ENCODE data around the gene ACOX1. TPM values are rescaled to one million over a fixed set of nuclear protein-coding genes. Genes with fewer than 3 reads are reported as not detected.

ACOX1 gene
- 75.2 TPM for total RNA-seq
- long read RNA-seq, full-length matches to known transcripts = 75 of 93 reads
- long read RNA-seq, partial matches to known transcripts = 8 of 93 reads
- long read RNA-seq, other reads (novel, unspliced or antisense) = 10 of 93 reads

DNA sequence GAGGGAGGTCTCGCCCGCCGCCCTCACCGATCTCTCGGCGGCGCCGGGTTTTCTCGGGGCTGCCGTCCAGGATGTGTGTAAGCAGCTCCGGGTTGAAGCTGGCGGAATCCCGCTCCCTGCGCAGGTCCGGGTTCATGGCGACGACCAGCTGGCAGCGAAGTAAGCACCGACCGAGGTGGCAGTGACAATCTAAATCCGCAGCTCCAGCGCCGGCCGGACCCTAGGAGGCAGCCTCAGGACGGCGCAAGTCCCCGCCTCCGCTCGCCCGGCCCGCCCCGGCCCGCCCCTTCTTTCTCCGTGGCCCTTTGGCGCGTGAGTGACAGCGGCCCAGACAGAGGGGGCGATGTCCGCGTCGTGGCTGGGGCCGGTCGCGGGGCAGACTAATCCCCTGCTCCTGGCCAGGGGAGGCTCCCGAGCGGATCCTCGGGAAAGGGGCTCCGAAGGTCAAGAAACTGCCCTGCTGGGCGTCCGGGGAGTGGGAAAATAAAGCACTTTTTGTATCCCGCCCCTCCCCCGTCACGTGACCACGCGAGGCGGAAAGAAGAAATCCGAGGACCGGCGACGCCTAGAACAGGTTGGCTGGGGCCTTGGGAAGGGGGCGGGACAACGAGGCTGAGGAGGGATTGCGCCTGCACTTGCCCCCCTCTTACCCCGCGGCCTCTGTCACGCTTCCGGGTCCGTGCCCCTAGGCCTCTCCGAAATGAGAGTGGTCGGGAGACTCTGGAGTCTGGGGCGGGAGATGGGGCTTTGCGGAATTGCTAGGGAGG lies at the start of gene ACOX1, which contains the start of gene TEN1:
TSS of gene ACOX1 (minus strand) at position 229 of the 767 bp plus-strand sequence. CDS start at position 136, 93 bp downstream.
TSS of gene TEN1 (plus strand) at position 303 of the 767 bp plus-strand sequence. CDS start 6,953 bp downstream, outside the sequence.
- peak within 1 kb of the TSS; percentile 93 for H3K4me3 ChIP-seq
- H3K36me3 ChIP-seq = no peaks in the 10 kb centered on the region
- TF ChIP-seq, protein P1, sequence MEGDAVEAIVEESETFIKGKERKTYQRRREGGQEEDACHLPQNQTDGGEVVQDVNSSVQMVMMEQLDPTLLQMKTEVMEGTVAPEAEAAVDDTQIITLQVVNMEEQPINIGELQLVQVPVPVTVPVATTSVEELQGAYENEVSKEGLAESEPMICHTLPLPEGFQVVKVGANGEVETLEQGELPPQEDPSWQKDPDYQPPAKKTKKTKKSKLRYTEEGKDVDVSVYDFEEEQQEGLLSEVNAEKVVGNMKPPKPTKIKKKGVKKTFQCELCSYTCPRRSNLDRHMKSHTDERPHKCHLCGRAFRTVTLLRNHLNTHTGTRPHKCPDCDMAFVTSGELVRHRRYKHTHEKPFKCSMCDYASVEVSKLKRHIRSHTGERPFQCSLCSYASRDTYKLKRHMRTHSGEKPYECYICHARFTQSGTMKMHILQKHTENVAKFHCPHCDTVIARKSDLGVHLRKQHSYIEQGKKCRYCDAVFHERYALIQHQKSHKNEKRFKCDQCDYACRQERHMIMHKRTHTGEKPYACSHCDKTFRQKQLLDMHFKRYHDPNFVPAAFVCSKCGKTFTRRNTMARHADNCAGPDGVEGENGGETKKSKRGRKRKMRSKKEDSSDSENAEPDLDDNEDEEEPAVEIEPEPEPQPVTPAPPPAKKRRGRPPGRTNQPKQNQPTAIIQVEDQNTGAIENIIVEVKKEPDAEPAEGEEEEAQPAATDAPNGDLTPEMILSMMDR (IDR thresholded peaks at IDR 0.05) = peak; percentile 42
- peak; percentile 99 for DNase-seq
- intact Hi-C loops (cut with DNase I) = no loop called here
- no peaks in the 10 kb centered on the region for H3K9me3 ChIP-seq
- H3K4me1 ChIP-seq = peaks cover 71% of the 10 kb centered on the region
- peak; percentile 96 for ATAC-seq
- no peaks in the 10 kb centered on the region for H3K27me3 ChIP-seq
- H3K27ac ChIP-seq = peak within 1 kb of the TSS; percentile 100

DNA sequence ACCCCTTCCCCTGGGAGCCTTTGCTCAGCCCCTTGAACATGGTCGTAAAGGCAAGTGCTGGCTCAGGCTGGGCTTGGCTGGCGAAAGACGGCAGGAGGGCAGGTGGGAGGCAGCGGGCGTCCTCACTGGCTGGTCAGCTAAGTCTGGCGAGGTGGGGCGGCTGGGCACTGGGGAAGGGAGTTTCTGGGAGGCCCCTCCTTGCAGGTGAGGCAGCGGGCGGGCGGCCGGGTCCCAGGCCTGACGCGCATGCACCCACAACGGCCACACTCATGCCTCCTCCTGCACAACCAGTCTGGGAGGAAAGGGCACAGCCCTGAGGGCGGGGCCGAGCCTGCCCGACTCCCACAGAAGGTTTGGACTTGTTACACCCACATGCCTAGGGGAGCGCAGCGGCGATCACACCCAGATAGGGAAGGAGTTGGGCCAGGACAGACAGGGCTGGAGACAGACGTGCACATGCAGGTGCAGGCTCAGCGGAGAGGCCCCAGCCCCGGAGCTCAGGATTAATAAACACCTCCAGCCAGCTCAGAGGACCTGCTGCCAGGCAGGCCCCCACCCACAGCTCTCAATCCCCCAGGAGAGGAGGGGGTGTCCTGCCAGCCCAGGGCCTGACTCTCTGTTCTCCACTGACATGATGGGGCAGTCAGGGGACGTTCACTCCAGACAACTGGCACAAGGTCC lies 48.3 kb upstream of the ACOX1 start, which contains the start of gene EVPL:
TSS of gene EVPL (minus strand) at position 148 of the 681 bp plus-strand sequence. CDS start at position 40, 108 bp downstream.
- ATAC-seq (peak; percentile 92), DNase-seq (peak; percentile 95)
- Histone ChIP-seq H3K4me3 (peak within 1 kb of the TSS; percentile 48), H3K36me3 (peaks cover 10% of the 10 kb centered on the region), H3K27me3 (no peaks in the 10 kb centered on the region), H3K4me1 (peaks cover 14% of the 10 kb centered on the region), H3K9me3 (no peaks in the 10 kb centered on the region), H3K27ac (peak within 1 kb of the TSS; percentile 56)
- intact Hi-C loops (cut with DNase I) = no loop called here
- TF ChIP-seq, protein P1 (IDR thresholded peaks at IDR 0.05) = no peak

DNA sequence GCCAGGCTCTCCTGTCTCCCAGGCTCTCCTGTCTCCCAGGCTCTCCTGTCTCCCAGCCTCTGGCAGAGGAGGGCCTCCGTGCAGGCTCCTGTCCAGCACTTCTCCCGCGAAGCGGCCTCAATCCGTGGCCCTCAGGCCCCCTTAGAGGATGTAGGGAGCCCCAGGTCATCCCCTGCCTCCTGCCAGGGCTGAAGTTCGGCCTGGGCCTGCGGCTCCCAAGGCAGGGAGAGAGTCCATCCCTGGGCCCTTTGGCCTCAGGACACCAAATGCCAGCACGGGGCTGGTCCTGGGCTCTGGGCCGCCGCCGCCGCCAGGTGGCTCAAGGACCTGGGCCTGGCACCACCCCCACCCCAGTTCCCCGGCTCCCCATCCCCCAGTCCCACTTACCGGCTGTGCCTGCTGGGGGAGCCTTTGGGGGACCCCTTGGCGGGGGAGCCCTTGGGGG lies 47.8 kb upstream of the ACOX1 start:
- Histone ChIP-seq H3K4me3 (peak overlapping the region; percentile 48), H3K36me3 (peaks cover 10% of the 10 kb centered on the region), H3K27ac (peak overlapping the region; percentile 56), H3K27me3 (no peaks in the 10 kb centered on the region), H3K9me3 (no peaks in the 10 kb centered on the region), H3K4me1 (peaks cover 14% of the 10 kb centered on the region)
- peak; percentile 76 for ATAC-seq
- TF ChIP-seq, protein P1 (IDR thresholded peaks at IDR 0.05) = peak; percentile 14
- intact Hi-C loops (cut with DNase I) = no loop called here
- DNase-seq = peak; percentile 85

DNA sequence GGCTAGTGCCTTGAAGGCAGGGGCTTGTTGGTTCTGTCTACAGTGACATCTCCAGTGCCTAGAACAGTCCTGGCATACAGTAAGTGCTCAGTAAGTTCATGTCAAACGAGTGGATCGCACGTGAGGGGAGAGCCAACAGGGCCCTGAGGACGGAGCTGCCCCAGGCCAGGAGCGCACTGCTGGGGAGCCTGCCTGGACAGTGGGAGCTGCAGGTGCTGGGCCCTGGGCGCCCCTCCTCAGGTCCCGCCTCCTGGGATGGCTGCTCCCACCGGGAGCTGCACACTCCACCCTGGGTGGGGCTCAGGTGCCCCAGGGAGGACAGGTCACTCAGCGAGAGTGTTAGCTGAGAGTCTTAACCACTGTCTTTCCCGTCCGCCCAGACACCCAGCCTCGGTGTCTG lies 46.3 kb upstream of the ACOX1 start:
- H3K36me3 ChIP-seq = peaks cover 10% of the 10 kb centered on the region
- ATAC-seq = no peak
- H3K9me3 ChIP-seq = no peaks in the 10 kb centered on the region
- TF ChIP-seq, protein P1 (IDR thresholded peaks at IDR 0.05) = no peak
- H3K4me1 ChIP-seq = peaks cover 14% of the 10 kb centered on the region
- no peaks in the 10 kb centered on the region for H3K27me3 ChIP-seq
- DNase-seq = no peak
- intact Hi-C loops (cut with DNase I) = no loop called here
- peak overlapping the region; percentile 13 for H3K27ac ChIP-seq
- peak overlapping the region; percentile 48 for H3K4me3 ChIP-seq

DNA sequence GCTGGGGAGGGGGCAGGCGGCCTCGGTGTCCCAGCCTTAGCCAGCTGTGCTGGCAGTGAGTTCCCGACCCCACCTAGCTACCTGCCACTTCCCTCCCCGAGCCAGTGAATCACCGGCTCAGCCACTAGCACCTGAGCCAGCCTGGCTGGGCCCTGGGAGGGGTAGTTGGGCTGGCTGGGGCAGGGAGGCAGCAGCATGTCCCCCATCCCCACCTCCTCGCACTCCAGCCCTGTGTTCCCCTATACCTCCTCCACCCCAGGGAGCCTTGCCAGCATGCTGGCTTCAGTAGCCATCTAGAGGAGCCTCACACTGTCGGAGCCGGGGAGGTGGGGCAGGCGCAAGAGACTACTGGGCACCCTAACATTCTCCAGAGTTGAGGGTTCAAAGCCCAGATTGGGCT lies 45.4 kb upstream of the ACOX1 start:
- DNase-seq (no peak), ATAC-seq (no peak)
- TF ChIP-seq, protein P1 (IDR thresholded peaks at IDR 0.05) = no peak
- no peaks in the 10 kb centered on the region for H3K9me3 ChIP-seq
- H3K27ac ChIP-seq = no peak overlapping the region
- no peaks in the 10 kb centered on the region for H3K27me3 ChIP-seq
- peaks cover 8% of the 10 kb centered on the region for H3K4me1 ChIP-seq
- H3K4me3 ChIP-seq = no peak overlapping the region
- peaks cover 10% of the 10 kb centered on the region for H3K36me3 ChIP-seq
- intact Hi-C loops (cut with DNase I) = no loop called here

Measured in upper lobe of right lung (tissue), 1 donor.